Glutamatergic neuron (in vitro differentiated cells): ENCODE data around the gene TMEM214. TPM values are rescaled to one million over a fixed set of nuclear protein-coding genes. Genes with fewer than 3 reads are reported as not detected.
A peak's percentile ranks its signal among the peaks of the same experiment; 100 is the strongest.

Experiments used
- DNase-seq: peaks from one replicate; pipeline ENCODE4 v3.0.0; 2022
- H3K27ac Mint-ChIP-seq: one replicate; pipeline ENCODE4 v1.8.0; 2020; ENCODE audit warnings: mild to moderate bottlenecking, mixed read lengths, inconsistent platforms; ENCODE audit not compliant: unreplicated experiment
- H3K27me3 Mint-ChIP-seq: one replicate; pipeline ENCODE4 v1.8.0; 2020; ENCODE audit warnings: mild to moderate bottlenecking, moderate library complexity, mixed read lengths, inconsistent platforms; ENCODE audit not compliant: unreplicated experiment
- H3K36me3 Mint-ChIP-seq: one replicate; pipeline ENCODE4 v1.8.0; 2020; ENCODE audit warnings: mild to moderate bottlenecking, mixed read lengths, inconsistent platforms; ENCODE audit not compliant: unreplicated experiment
- H3K4me1 Mint-ChIP-seq: one replicate; pipeline ENCODE4 v1.8.0; 2020; ENCODE audit warnings: mild to moderate bottlenecking, low read depth, mixed read lengths, inconsistent platforms; ENCODE audit not compliant: unreplicated experiment
- H3K4me3 Mint-ChIP-seq: one replicate; pipeline ENCODE4 v1.8.0; 2020; ENCODE audit warnings: mild to moderate bottlenecking, mixed read lengths, inconsistent platforms; ENCODE audit not compliant: unreplicated experiment
- H3K9me3 Mint-ChIP-seq: one replicate; pipeline ENCODE4 v1.8.0; 2020; ENCODE audit warnings: mild to moderate bottlenecking, moderate library complexity, mixed read lengths, inconsistent platforms; ENCODE audit not compliant: unreplicated experiment
- total RNA-seq: library from RNA; stranded (reverse); fragmentation: NEBNext Ultra II Directional; extraction: Animal tissue kit (Norgen Biotek cat#: 25700); gene quantifications from one replicate; pipeline ENCODE4 v1.2.1, GENCODE V29; 2021; ENCODE audit not compliant: unreplicated experiment
- TF ChIP-seq, protein P1 (sequence below): fragments of 200-600 bp; sonication (generic); IDR thresholded peaks from one replicate; pipeline ENCODE4 v1.5.0; 2021; ENCODE audit not compliant: partially characterized antibody, unreplicated experiment

Gene TMEM214
- total RNA-seq, 1 donor from 2014 or later = 35.8 TPM

DNA sequence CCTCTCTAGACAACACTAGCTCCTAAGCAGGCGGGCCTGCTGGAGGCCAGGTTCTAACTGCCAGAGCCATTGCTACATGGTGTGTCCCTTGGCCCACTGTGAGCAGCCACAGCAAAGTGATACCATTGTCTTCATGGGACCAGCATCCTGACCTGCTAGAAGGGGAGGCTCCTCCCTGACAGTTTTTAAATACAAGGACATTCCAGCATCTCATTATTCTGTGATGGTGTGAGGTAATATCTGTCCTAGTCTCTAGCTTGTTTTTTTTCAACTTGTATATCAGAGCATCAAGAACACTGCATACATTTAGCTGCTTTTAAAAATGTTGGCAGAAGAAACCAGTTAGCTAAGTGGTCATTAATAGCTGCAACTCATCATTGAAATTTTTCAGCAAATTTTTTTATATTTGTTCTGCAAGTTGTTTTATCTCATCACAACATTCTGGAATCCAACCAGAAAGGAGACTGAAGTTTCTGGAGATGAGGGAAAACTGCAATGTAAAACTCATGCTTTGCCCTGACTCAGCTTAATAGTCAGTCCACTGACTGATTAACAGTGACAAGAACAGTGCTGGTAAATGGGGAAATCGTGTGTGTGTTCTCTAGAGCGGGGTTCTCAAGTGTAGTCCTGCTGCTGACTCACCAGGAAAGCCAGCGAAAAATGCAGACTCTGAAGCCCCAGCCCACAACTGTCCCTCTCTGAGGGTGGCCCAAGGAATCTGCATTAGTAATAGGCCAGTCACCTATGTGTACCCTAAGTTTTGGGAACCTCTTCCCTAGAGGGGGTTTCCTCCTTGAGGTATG lies 44.5 kb upstream of the TMEM214 start:
- Mint-ChIP-seq H3K9me3 (peaks cover 5% of the 10 kb centered on the region), H3K27ac (no peak overlapping the region), H3K27me3 (no peaks in the 10 kb centered on the region), H3K4me1 (peaks cover 8% of the 10 kb centered on the region), H3K36me3 (no peaks in the 10 kb centered on the region), H3K4me3 (no peak overlapping the region)
- DNase-seq = no peak
- TF ChIP-seq, protein P1, sequence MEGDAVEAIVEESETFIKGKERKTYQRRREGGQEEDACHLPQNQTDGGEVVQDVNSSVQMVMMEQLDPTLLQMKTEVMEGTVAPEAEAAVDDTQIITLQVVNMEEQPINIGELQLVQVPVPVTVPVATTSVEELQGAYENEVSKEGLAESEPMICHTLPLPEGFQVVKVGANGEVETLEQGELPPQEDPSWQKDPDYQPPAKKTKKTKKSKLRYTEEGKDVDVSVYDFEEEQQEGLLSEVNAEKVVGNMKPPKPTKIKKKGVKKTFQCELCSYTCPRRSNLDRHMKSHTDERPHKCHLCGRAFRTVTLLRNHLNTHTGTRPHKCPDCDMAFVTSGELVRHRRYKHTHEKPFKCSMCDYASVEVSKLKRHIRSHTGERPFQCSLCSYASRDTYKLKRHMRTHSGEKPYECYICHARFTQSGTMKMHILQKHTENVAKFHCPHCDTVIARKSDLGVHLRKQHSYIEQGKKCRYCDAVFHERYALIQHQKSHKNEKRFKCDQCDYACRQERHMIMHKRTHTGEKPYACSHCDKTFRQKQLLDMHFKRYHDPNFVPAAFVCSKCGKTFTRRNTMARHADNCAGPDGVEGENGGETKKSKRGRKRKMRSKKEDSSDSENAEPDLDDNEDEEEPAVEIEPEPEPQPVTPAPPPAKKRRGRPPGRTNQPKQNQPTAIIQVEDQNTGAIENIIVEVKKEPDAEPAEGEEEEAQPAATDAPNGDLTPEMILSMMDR = no peak

DNA sequence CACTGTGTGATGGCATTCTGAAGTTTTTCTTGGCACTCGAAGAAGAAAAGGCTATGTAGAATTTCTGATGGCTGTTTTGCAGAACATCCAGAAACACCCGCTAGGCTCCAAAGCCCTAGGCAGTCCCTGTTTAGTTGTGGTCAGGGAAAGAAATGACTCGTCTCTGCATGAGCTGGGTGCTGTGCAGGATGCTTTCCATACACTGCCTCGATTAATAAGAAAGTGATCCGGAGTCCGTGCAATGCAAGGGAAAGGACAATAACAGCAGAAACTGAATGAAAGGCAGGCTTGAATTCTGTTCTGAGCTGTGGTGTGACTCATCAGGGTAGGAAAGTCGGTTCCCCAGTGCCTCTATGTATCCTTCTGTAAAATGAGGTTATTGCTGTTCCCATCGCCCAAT lies 43.6 kb upstream of the TMEM214 start:
- Mint-ChIP-seq H3K4me3 (no peak overlapping the region), H3K36me3 (peaks cover 6% of the 10 kb centered on the region), H3K4me1 (peaks cover 8% of the 10 kb centered on the region), H3K9me3 (peaks cover 5% of the 10 kb centered on the region), H3K27ac (no peak overlapping the region), H3K27me3 (no peaks in the 10 kb centered on the region)
- no peak for DNase-seq
- TF ChIP-seq, protein P1 = no peak

DNA sequence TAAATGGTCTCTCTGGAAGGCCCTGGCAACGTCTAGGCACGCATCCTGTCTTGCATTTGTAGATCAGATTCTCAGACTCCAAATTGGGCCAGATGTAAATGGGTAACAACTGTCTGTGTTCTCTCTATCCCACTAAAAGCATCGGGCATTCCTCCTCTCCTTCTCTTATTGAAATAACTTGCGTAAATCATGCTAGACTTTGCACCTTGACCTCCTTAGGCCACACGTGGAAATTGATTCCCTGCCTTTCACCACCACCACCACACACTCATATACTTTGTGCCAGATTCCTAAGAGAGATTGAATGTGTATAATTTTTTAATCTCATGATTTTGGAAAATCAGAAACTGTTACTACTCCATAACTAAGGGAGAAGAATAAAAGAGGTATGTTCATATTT lies 41.0 kb upstream of the TMEM214 start:
- Mint-ChIP-seq H3K4me1 (peaks cover 8% of the 10 kb centered on the region), H3K36me3 (peaks cover 6% of the 10 kb centered on the region), H3K27me3 (no peaks in the 10 kb centered on the region), H3K27ac (peak overlapping the region; percentile 12), H3K4me3 (no peak overlapping the region), H3K9me3 (peaks cover 2% of the 10 kb centered on the region)
- TF ChIP-seq, protein P1 = no peak
- no peak for DNase-seq

DNA sequence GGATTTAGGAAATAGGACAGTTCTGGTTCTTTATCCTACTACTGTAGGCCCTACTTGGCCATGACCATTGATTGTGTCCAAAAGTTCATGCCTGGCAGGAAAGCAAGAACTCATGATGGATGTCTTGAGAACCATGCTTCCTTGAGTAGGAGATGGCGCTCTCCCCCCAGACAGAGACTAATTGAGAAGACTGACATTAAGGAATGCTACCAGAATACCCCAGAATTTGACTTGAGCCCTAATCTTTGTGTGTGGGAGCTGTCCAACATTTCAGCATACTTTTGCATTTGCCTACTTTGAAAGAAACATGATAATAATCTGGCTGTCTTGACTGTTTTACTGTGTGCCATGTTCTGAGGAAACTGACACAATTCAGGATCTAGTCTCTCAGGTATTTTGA lies 39.0 kb upstream of the TMEM214 start:
- peaks cover 6% of the 10 kb centered on the region for H3K36me3 Mint-ChIP-seq
- H3K9me3 Mint-ChIP-seq = peaks cover 2% of the 10 kb centered on the region
- H3K4me1 Mint-ChIP-seq = peaks cover 8% of the 10 kb centered on the region
- DNase-seq = no peak
- no peak overlapping the region for H3K27ac Mint-ChIP-seq
- no peak overlapping the region for H3K4me3 Mint-ChIP-seq
- TF ChIP-seq, protein P1 = no peak
- no peaks in the 10 kb centered on the region for H3K27me3 Mint-ChIP-seq

- H3K36me3 Mint-ChIP-seq = peaks cover 6% of the 10 kb centered on the region
- peaks cover 8% of the 10 kb centered on the region for H3K4me1 Mint-ChIP-seq
- TF ChIP-seq, protein P1 = no peak
- H3K27me3 Mint-ChIP-seq = no peaks in the 10 kb centered on the region
- DNase-seq = no peak
- H3K4me3 Mint-ChIP-seq = no peak overlapping the region
- H3K9me3 Mint-ChIP-seq = no peaks in the 10 kb centered on the region
- H3K27ac Mint-ChIP-seq = no peak overlapping the region
Observed at GRCh38 chr2:26994983-26995382, 37.8 kb upstream of the TMEM214 start.
